HG02884 (cell line): ENCODE data around the gene GLRX.

Source experiments
- ATAC-seq: cut with Tn5 transposase; IDR thresholded peaks from one replicate; pipeline ENCODE4 v1.9.1; 2021; ENCODE audit warnings: mild to moderate bottlenecking, moderate library complexity; ENCODE audit not compliant: unreplicated experiment

The GLRX gene

DNA sequence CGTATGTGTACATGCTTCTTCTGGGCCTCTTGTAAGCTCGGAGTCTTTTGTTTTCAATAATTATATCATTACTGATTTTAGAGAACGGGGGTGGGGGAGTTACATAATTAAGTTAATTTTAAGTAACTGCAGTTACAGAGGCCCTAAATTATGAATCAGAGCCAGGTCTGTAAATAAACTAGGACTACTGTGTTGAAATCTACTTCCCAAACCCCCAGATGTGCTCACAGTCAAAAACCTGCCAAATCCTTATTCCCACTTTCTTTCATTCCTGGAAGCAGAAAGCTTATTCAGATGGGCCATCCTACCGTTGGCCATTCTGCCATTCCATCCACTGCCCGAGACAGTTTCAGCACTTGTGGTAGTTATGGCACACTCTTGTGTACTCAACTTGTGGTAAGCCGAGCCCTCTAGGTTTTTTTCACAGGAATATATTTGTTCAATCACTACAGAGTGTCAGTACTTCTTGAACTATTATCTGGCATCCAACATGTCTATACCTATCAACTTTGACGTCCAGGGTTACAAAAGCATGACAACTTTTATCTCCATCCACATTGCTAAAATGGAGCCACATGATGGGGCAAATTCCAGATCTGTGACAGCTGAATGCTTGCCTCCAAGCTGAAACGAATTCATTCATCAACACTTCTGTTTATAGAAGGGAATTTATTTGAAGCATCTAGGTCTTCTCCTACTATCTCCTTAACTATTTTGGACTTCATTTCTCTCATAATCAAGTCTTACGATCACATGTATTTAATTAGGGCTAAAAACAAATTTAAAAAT is 37.8 kb downstream of the GLRX start:
- ATAC-seq: no peak

DNA sequence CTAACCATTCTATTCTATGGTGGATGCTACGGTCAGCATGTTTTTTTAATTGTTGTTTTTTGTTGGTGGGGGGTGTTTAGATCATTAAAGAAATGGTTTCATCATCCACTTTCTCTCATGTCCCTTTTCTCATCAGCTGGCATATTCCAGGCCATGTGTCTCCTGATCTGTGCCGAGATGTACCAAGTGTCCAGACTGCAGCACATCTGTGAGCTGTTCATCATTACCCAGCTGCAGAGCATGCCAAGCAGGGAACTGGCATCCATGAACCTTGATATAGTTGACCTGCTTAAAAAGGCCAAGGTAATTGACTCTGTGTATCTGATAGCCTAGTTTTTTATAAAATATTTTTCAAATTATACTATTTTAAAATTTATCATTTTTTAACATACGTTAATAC is 38.9 kb downstream of the GLRX start:
- ATAC-seq: no peak

DNA sequence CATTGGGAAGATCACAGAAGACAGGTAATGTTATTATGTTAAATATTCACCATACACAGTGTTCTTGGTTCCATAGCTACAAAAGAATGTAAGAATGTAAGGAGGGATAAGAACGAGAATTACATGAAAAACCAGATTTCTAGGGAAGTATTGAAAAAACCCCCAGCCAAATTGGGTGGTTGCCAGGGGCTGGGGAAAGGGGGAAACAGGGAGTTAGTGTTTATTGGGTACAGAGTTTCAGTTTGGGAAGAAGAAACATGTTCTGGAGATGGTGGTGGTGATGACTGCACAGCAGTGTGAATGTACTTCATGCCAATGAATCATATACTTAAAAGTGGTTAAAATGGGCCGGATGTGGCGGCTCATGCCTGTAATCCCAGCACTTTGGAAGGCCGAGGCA is 40.3 kb downstream of the GLRX start:
- no peak for ATAC-seq

DNA sequence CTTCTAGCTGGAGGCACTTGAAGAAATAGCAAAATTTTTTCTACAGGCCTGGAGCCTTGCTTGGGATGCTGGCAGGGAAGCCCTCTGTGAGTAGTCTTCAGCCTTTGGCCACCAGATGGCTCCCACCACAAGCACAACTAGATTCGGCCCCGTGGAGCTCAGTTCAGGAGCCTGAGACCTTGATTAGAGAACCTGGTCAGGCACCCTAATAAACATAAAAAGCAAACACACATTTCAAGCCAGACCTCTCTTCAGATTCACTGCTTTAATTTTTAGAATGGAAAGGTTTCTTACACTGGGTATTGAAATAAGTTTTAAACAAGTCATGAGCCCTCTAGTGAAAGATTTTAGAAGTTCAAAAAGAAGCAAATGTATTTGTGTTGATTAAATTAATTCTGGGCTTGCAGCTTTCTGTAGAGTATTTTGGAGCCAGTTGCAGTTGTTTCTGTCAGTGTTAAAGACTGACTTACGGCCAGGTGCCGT is 41.4 kb downstream of the GLRX start:
- ATAC-seq: peak; percentile 93

DNA sequence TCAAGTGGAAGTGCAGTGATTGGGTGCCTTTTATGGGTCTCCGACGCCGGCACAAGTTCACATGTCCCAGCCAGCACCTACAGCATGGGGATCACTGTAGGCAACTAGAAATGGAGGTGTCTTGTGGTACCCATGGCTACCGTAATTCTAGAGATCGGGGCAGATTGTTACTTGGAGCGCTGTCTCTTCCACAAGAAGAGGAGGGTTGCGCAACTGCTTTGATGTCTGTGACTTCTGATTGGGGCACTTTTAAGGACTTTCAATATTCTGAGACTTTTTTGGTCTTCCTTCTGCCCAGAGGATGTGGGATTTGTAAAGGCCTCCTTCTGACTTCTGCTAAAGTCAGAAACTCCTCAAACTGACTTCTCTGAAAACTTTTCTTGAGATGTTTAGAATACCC is 41.9 kb downstream of the GLRX start:
- no peak for ATAC-seq

DNA sequence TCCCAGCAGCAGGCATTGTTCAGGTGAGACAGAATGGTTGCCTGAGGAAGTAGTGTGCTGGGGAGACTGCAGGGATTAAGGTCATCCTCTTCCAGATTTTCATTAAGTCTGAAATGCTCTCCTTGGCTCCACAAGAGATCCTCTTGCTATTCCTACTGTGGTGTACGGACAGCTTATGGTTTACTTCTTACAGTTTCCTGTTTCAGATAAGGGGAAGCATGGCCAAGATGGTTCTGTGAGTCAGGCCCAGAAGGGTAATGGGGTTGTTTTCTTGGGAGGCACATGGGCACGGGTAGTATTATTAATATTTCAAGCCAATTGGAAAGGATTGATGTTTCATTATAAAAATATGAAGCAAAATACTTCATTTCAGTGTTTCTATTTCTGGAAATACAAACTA is 42.9 kb downstream of the GLRX start:
- ATAC-seq: no peak

DNA sequence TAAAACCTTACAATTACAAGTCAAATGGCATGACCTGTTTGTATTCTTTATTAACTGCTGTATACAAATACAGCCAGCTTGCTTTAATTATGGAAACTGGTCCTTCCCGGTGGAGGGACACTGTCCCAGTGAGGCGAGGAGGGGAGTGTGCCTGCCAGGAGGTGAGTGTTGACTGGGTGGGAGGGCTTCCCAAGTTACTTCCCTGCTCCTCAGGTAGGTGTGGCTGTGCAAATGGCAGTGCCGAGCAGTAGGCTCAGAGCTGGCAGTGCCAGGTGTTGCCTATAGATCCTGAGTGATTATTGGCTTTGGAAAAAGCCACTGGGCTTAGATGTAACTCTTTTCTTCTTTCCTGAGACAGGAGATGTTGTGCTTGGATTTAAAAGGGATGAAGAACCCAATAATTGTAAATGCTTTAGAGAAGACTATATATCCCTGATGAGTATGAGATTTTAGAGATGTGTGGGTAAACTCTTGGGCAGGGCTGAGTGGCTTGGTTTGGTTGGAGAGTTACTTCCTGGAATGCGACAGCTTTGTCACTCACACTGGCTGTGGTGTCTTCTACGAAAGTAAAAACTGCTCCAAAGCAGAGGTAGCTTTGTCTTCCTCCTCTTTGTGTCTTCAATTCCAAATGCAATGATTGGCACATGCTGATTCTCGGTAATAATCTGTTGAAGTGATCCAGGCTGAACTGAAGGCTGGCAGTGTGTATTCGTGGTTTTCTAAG is 43.7 kb downstream of the GLRX start:
- no peak for ATAC-seq

DNA sequence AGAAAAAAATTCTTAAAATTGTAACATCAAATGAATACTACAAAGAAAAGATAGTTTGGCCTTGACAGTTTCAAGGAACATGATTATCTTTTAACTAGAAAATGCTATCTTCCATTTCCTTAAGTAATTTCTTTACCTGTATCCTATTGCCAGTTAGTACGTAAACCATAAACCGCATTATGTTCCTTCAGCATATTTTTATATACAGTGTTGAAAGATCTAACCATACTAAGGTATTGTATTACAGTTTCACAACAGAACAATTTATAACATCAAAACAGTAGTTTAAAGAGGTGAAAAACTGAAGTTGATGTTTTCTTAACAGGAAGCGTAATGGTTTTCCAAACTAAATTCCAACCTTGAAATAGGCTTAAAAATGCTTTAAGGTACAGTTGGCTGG is 45.1 kb downstream of the GLRX start:
- no peak for ATAC-seq

DNA sequence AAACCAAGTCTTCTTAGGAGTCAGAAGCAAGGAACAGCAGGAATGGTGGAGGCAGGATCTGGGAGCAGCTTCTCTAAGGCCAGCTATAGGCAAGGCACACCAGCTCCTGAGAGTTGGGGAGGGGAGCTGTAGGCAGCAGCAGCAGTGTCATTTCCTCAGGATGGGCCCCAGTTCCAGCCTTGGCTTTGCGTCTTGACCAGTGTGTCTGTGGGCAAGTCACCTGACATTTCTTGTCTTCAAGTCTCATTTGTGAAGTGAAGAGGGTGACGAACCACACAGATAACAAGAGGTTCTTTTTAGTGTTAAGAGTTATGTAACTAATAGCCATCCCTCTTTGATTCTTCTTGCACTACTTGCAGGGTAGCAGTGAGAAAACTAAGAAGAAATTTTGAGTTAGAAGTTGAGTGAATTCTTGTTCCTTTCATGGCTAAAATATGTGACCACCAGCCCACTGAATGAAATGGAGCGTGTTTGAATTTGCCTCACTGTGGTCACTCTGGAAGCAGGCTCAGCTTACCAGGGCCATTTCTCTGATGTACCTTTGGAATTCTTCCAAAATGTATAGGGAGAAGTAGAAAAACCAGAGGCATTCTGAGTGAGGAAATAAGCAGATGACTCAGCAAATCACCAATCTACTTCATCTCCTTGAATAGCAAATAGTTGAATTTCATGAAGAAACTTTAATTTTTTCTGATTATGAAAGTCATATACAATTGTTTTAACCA is 49.0 kb downstream of the GLRX start:
- ATAC-seq: no peak

DNA sequence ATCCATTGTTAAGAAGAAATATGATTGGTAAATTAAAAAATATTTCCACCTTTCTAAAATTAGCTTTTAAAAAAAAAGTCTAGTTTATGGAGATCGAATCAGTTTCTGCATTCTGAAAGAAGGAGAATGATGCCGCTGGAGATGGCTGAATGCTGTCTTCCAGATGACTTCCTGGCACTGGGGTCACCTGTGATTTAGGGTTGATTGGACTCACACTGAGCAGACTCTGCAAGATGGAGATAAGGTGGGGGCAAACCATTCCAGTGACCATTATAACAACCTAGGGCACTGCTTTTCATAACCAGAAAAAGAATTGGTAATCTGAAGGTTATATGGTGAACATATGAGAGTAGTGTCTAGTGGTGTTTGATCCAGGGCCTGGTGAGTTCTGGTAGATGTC is 50.6 kb downstream of the GLRX start:
- no peak for ATAC-seq

DNA sequence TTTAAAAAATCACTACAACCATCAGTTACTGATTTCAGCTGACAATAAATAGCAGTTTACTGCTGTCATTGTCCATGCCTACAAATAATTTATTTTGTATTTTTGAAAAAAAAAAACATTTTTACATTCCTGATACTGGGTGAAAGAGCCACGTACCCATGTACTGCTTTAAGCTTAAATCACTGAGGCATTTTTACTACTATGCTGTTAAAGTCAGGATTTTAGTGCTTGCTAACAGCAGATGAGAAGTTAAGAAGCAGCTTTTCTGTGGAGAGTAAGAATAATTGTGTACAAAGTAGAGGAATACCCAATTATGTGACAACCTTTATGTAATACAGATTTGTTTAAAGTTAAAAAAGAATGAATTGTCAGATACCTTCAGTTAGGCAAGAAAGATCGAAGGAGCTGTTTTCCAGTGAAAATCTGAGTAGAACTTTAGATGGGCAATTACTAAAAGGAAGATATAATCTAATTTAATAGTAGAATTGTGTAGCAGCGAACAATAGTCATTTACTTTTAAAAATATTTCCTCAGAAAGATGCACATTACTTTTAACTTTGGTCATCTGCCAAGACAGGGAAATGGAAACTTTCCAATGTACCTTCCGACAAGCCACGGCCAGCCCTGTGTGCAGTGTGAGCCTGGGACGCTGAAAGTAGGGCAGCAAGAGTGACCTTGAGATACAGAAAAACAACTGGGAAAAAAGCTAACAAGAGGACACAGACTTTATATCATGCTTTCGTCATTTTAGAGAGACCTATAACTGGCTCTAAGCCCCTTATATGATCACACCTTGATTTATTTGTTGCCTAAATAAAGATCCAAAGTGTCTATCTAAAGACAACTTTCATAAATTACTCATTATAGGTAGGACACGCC is 51.5 kb downstream of the GLRX start:
- ATAC-seq: no peak

DNA sequence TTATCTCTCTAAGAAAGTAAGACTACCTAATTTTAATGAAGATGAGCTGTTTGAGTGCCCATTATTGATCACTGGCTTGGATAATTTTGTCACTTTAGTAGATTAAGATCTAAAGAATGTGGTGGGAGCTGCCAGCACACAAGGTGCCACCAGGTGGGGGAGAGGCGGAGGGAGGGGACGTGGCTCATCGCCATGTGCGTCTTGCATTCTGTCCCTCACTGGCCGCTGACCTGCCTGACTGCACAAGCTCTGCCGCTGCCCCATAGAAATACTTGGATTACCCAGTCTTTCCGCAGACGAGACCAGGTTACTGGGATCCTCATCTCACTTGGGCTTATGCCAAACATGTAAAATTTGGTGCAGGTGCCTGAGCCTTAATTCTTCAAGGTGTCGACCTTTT is 53.8 kb downstream of the GLRX start:
- no peak for ATAC-seq

DNA sequence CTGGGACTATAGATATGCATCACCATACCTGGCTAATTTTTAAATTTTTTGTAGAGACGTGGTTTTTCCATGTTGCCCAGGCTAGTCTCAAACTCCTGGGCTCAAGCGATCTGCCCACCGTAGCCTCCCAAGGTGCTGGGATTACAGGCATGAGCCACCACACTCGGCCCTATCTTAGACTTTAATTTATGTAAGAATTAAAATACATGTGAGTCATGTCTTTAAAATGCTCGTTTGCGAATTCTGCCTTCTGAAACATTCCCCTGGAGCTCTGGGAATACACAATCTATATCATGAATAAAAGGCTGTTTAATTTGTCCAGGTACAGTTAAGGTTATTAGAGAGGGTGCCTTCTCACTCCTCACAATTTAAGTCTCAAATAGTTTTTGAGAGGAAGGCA is 58.6 kb downstream of the GLRX start:
- no peak for ATAC-seq
